AG10803 (cell line): ENCODE measurements around the gene KLHL29.
A peak's percentile ranks its signal among the peaks of the same experiment; 100 is the strongest.

ENCODE experiments used
- DNase-seq: peaks from one replicate; pipeline ENCODE4 v3.0.0; 2010; ENCODE audit warnings: low read depth
- H3K4me3 ChIP-seq: 2 replicates; pipeline ENCODE4 v1.5.1; 2011; ENCODE audit warnings: mild to moderate bottlenecking, low read length, control low read depth
- TF ChIP-seq, protein P1 (sequence below): conservative IDR thresholded peaks from 2 replicates; pipeline ENCODE4 v1.5.1; 2011; ENCODE audit warnings: mild to moderate bottlenecking, low read length, control low read depth, inconsistent platforms

Gene KLHL29

DNA sequence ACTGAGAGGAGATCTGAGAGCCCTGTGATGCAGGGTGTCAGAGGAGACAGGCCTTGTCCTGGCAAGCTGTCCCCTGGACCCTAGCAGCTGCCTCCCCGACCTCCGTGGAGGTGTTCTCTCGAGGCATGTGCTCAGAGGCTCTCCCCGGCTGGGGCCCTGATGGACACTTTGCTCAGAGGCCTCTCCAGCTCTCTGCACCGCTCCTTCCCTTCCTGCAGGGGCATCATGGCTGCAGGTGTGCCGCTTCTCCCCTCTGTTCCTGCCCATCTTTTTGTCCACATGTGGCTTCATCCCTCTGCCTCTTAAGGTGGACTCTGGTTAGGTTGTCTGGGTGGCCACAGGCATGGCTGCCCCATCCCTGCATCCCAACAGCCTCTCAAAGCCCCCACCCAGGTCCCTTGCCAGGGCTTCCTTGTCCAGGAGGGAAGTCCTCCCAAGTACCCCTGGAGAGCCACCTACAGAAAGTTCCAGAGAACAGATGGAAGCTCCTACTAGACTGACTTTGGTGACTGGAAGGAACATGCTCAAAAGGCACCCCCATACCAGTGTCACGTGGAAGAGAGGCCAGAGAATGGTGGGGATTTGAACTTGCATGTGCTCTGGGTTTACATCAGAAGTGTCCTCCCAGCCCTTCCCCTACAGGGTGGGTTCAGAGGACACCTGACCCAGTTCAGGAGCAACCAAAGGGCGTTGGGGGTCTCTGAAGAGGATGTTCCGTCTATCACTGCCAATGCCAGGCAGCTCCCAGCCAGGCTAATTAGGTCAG is 120.4 kb downstream of the KLHL29 start:
- H3K4me3 ChIP-seq, result no peak overlapping the region
- TF ChIP-seq, protein P1, sequence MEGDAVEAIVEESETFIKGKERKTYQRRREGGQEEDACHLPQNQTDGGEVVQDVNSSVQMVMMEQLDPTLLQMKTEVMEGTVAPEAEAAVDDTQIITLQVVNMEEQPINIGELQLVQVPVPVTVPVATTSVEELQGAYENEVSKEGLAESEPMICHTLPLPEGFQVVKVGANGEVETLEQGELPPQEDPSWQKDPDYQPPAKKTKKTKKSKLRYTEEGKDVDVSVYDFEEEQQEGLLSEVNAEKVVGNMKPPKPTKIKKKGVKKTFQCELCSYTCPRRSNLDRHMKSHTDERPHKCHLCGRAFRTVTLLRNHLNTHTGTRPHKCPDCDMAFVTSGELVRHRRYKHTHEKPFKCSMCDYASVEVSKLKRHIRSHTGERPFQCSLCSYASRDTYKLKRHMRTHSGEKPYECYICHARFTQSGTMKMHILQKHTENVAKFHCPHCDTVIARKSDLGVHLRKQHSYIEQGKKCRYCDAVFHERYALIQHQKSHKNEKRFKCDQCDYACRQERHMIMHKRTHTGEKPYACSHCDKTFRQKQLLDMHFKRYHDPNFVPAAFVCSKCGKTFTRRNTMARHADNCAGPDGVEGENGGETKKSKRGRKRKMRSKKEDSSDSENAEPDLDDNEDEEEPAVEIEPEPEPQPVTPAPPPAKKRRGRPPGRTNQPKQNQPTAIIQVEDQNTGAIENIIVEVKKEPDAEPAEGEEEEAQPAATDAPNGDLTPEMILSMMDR, result 0 out of 2 replicates have a peak, but pooled peaks have one; percentile 3
- no peak for DNase-seq

DNA sequence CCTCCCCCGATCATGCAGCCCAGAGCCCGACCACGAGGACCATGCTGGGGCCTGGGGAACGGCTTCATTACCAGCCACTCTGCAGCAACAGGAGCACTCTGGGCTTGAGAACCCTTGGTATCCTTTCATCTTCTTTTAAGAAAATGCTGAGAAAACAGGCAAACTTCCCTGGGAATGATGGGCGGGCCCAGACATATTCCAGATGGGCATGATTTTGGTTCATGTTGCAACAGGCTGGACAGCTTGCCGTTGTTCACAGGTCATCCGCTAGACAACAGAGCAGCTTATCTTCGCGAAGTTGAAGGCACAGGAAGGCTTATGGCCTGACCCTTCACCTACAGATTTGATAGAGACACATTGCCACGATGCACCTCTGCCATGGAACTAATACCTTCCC is 121.0 kb downstream of the KLHL29 start:
- peak; percentile 79 for DNase-seq
- TF ChIP-seq, protein P1, result peak; percentile 14; the same call in 1 of the 2 replicates

DNA sequence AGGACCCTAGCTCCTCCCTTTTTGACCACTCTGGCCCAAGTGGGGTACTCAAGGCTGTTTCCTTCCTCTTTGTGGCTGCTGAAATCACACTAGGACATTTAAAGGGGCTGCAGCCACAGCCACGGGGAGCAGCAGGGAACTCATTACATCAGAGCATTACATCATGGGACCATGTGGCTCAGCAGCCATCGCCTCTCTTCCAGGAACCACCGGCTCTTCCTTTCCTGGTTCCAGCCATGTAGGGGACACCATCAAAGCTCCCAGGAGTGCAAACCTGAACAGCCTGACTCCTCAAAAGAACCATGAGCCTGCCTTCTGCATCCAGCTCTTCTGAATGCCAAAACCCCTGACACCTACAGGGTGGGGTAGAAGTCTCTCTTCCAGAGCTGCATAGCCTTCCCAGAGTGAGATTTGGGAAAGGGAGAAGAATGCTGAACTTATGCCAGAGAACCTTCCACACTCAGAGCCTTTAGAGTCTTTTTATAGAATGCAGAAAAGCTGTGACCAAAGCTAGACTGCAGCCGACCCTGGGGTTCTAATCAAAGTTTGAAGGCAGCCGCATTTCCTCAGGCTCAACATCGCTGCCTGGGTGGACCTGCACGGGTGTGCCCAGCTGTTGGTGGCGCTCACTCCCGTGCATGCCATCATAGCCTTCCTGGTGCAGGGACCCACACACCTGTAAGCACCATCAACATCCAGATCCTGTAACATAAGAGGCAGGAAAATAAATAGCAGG is 121.7 kb downstream of the KLHL29 start:
- no peak for DNase-seq
- TF ChIP-seq, protein P1, result no peak

More for the DNA sequence above, 121.0 kb downstream of the KLHL29 start:
- H3K4me3 ChIP-seq, result no peak overlapping the region

DNA sequence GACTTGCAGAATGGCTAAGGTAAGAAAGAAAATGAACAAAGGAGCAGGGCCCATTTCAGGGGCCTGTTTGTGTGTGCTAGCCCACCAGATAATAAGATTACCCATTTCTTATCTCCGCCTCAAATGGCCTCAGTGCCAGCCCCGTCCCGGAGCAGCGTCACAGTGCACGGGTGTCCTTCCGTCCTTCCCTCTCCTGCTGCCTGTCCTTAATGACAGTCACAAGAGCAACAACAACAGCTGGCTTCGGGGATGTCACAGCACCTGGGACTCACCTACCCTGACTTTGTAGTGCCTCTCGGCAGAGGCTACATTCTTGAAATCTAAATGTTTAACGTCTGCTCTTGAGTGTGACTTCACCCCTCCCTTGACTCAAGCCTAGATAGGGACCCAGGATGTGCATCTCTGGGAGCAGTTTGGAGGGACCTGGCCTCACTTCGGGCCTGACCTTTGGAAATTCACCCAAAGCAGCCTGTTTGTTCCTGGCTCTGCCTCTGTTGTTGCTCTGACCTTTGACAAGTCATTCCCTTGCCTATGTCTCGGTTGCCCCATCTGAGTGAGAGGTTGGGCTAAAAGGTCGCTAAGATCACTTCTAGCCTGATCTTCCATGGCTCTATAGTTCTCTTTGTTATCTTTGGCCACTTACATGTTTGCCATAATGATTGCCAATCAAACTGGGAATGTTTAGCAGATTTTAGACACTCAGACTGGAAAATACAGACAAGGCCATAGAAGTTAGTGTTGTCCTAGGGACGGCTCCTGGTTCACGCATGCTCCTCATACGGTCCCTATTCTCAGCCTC is 122.5 kb downstream of the KLHL29 start:
- no peak for DNase-seq
- no peak overlapping the region for H3K4me3 ChIP-seq
- TF ChIP-seq, protein P1, result no peak

More for the DNA sequence above, 121.7 kb downstream of the KLHL29 start:
- H3K4me3 ChIP-seq, result no peak overlapping the region

DNA sequence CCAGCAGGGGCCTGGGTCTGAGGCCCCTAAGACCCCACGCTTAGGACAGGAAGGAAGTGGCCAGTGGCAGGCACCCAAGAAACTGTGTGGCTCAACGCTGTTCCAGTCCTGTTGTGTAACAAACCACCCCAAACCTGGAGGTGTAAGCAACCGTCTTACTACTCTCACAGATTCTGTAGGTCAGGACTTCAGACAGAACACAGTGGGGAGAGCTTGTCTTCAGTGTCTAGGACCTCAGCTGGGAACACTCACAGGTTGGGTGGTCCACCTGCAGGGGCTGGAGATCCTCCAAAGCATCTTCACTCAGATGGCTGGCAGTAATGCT is 123.0 kb downstream of the KLHL29 start:
- no peak overlapping the region for H3K4me3 ChIP-seq
- no peak for DNase-seq
- TF ChIP-seq, protein P1, result no peak

DNA sequence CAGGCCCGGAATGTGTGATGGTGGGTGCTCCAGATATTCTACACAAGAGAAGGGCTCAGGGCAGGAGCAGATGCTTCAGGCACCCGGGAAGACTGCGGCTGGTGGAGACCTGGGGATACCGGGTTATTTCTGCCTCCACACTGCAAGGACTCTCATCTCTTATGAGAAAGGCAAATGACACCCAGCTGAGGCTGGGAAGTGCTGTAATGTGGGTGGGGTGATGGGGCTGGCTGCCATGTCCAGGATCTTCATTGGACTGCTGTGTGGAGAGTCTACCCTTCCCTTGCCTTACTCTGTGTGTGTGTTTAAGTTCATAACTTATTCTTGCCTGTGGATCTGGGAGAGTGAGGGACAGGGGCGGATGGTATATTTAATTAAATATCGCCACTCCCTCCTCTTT is 124.1 kb downstream of the KLHL29 start:
- no peak overlapping the region for H3K4me3 ChIP-seq
- no peak for DNase-seq
- TF ChIP-seq, protein P1, result no peak
